Fibroblast of lung (primary cell): Measurements from ENCODE around the gene CTLA4. TPM values are rescaled to one million over a fixed set of nuclear protein-coding genes. Genes with fewer than 3 reads are reported as not detected.

Experiments
- DNase-seq, 2 donors: peaks; one replicate each; pipeline versions ENCODE4 v3.0.0 to v3.0.0-alpha.2; 2010; ENCODE audit warnings: low read depth in 2 of 2
- H2AFZ ChIP-seq: 2 replicates; pipeline ENCODE4 v1.5.1; 2012; ENCODE audit warnings: low read length, control low read depth, inconsistent platforms
- H3K27ac ChIP-seq: 2 replicates; pipeline ENCODE4 v1.5.1; 2011; ENCODE audit warnings: low read length, control low read depth; ENCODE audit not compliant: insufficient read depth
- H3K27me3 ChIP-seq: 2 replicates; pipeline ENCODE4 v1.5.1; 2011; ENCODE audit warnings: mild to moderate bottlenecking, low read length; ENCODE audit not compliant: control insufficient read depth, insufficient read depth
- H3K36me3 ChIP-seq: 2 replicates; pipeline ENCODE4 v1.5.1; 2011; ENCODE audit warnings: low read length; ENCODE audit not compliant: control insufficient read depth, insufficient read depth
- H3K4me1 ChIP-seq: 2 replicates; pipeline ENCODE4 v1.5.1; 2011; ENCODE audit warnings: low read length; ENCODE audit not compliant: control insufficient read depth, insufficient read depth; ENCODE audit errors: extremely low read depth
- H3K4me2 ChIP-seq: 2 replicates; pipeline ENCODE4 v1.5.1; 2011; ENCODE audit warnings: low read length, control low read depth; ENCODE audit not compliant: insufficient read depth; ENCODE audit errors: extremely low read depth
- H3K4me3 ChIP-seq, 4 experiments: fragments of 200-600 bp in 1 of 4; sonication (generic) in 1 of 4; replicated peaks in 1 of 4; 2 replicates each; pipeline ENCODE4 v1.5.1; 2011 to 2016; ENCODE audit warnings: low read length in 4 of 4, low read depth in 3 of 4, mild to moderate bottlenecking in 3 of 4, control low read depth in 2 of 4, inconsistent platforms in 1 of 4, mixed read lengths in 1 of 4; ENCODE audit not compliant: insufficient read depth in 1 of 4; ENCODE audit errors: control extremely low read depth in 1 of 4
- H3K79me2 ChIP-seq: 2 replicates; pipeline ENCODE4 v1.5.1; 2012; ENCODE audit warnings: mild to moderate bottlenecking, low read length, inconsistent platforms; ENCODE audit not compliant: control insufficient read depth, insufficient read depth
- H3K9ac ChIP-seq: 2 replicates; pipeline ENCODE4 v1.5.1; 2011; ENCODE audit warnings: mild to moderate bottlenecking, low read length, control low read depth; ENCODE audit not compliant: insufficient read depth
- H3K9me3 ChIP-seq: 2 replicates; pipeline ENCODE4 v1.5.1; 2012; ENCODE audit warnings: low read depth, low read length; ENCODE audit not compliant: control insufficient read depth, insufficient read depth
- H4K20me1 ChIP-seq: 2 replicates; pipeline ENCODE4 v1.5.1; 2011; ENCODE audit warnings: low read length; ENCODE audit not compliant: control insufficient read depth, insufficient read depth; ENCODE audit errors: extremely low read depth
- CTCF ChIP-seq, 2 donors: IDR thresholded peaks in 1 of 2; conservative IDR thresholded peaks in 1 of 2; 1 replicate in 1 of 2; 2 replicates in 1 of 2; pipeline ENCODE4 v1.5.1; 2011 to 2012; ENCODE audit warnings: low read length in 2 of 2, control low read depth in 1 of 2, inconsistent platforms in 1 of 2, low read depth in 1 of 2, mild to moderate bottlenecking in 1 of 2
- EZH2 ChIP-seq: IDR thresholded peaks from 2 replicates; pipeline ENCODE4 v1.5.1; 2012; ENCODE audit warnings: low read length, control low read depth, mild to moderate bottlenecking; ENCODE audit errors: missing control alignments
- polyA minus RNA-seq: library from RNA; depleted of rRNA, polyadenylated mRNA; stranded (reverse); fragments of >200 nt; gene quantifications from 2 replicates; pipeline ENCODE4 v1.2.3, GENCODE V29; 2011; ENCODE audit warnings: low replicate concordance
- polyA plus RNA-seq, 2 donors: library from polyadenylated mRNA; depleted of rRNA in 1 of 2; stranded (reverse) in 1 of 2; unstranded in 1 of 2; fragments of >200 nt; gene quantifications; 2 replicates each; pipeline ENCODE4 v1.2.1, GENCODE V29; 2011 to 2012; ENCODE audit warnings: missing spikeins in 1 of 2
- total RNA-seq: library from RNA; depleted of rRNA; stranded (reverse); fragments of >200 nt; gene quantifications from 2 replicates; pipeline ENCODE4 v1.2.1, GENCODE V29; 2014

CTLA4 gene
- not detected in 2 replicates for total RNA-seq
- polyA plus RNA-seq = not detected in 2 replicates
- 0.10 TPM in 1 of 2 replicates, not detected in the other for polyA plus RNA-seq (2012)
- not detected in 2 replicates for polyA minus RNA-seq

DNA sequence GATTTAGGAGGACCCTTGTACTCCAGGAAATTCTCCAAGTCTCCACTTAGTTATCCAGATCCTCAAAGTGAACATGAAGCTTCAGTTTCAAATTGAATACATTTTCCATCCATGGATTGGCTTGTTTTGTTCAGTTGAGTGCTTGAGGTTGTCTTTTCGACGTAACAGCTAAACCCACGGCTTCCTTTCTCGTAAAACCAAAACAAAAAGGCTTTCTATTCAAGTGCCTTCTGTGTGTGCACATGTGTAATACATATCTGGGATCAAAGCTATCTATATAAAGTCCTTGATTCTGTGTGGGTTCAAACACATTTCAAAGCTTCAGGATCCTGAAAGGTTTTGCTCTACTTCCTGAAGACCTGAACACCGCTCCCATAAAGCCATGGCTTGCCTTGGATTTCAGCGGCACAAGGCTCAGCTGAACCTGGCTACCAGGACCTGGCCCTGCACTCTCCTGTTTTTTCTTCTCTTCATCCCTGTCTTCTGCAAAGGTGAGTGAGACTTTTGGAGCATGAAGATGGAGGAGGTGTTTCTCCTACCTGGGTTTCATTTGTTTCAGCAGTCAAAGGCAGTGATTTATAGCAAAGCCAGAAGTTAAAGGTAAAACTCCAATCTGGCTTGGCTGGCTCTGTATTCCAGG lies at the start of gene CTLA4:
Gene CTLA4 (plus strand): TSS at position 211 of the 640 bp plus-strand sequence. CDS start 172 bp downstream, at position 383.
- Histone ChIP-seq H3K27ac (no peak within 1 kb of the TSS), H3K9me3 (no peaks in the 10 kb centered on the region), H2AFZ (no peak within 1 kb of the TSS), H3K79me2 (no peaks in the 10 kb centered on the region), H3K4me3 (no peak within 1 kb of the TSS), H4K20me1 (no peaks in the 10 kb centered on the region), H3K27me3 (peaks cover 9% of the 10 kb centered on the region), H3K36me3 (no peaks in the 10 kb centered on the region), H3K4me2 (no peak within 1 kb of the TSS), H3K9ac (no peak within 1 kb of the TSS), H3K4me1 (no peaks in the 10 kb centered on the region)
- DNase-seq = no peak
- TF ChIP-seq CTCF (conservative IDR thresholded peaks at IDR 0.05 in 1 of 2, IDR thresholded peaks at IDR 0.05 in 1 of 2; ENCODE audit: low read depth in 1 of 2, low read length in 2 of 2) (no peak), EZH2 (no peak)

GRCh38 chr2:203818656-203819055 lies 48.9 kb upstream of the CTLA4 start:
- Histone ChIP-seq H3K9ac (no peak overlapping the region), H3K4me3 (no peak overlapping the region), H3K79me2 (no peaks in the 10 kb centered on the region), H4K20me1 (no peaks in the 10 kb centered on the region), H3K4me2 (no peak overlapping the region), H3K36me3 (no peaks in the 10 kb centered on the region), H3K27ac (no peak overlapping the region), H3K27me3 (peaks cover 5% of the 10 kb centered on the region), H2AFZ (no peak overlapping the region), H3K4me1 (no peaks in the 10 kb centered on the region), H3K9me3 (no peaks in the 10 kb centered on the region)
- DNase-seq = no peak
- TF ChIP-seq CTCF (conservative IDR thresholded peaks at IDR 0.05 in 1 of 2, IDR thresholded peaks at IDR 0.05 in 1 of 2; ENCODE audit: low read depth in 1 of 2, low read length in 2 of 2) (no peak), EZH2 (no peak)

GRCh38 chr2:203819434-203820133 lies 48.0 kb upstream of the CTLA4 start:
- Histone ChIP-seq H3K4me2 (no peak overlapping the region), H3K27ac (no peak overlapping the region), H4K20me1 (no peaks in the 10 kb centered on the region), H3K9ac (no peak overlapping the region), H3K4me3 (no peak overlapping the region), H3K36me3 (no peaks in the 10 kb centered on the region), H2AFZ (no peak overlapping the region), H3K27me3 (peaks cover 7% of the 10 kb centered on the region), H3K79me2 (no peaks in the 10 kb centered on the region), H3K4me1 (no peaks in the 10 kb centered on the region), H3K9me3 (no peaks in the 10 kb centered on the region)
- no peak for DNase-seq
- TF ChIP-seq EZH2 (no peak), CTCF (conservative IDR thresholded peaks at IDR 0.05 in 1 of 2, IDR thresholded peaks at IDR 0.05 in 1 of 2; ENCODE audit: low read depth in 1 of 2, low read length in 2 of 2) (no peak)
